Activated CD4-positive, alpha-beta T cell treated with anti-CD3 and anti-CD28 coated beads for 1 hour (primary cell): ENCODE data around the gene HOOK2.
A peak's percentile ranks its signal among the peaks of the same experiment; 100 is the strongest.
"Not testable (repeated sequence)": the region's sequence is repeated elsewhere in the genome, so short reads cannot be mapped to it uniquely, and the experiment has no call there.

ENCODE experiments used
- DNase-seq: peaks from one replicate; pipeline ENCODE4 v3.0.0-alpha.2; 2020

Gene HOOK2, protein sequence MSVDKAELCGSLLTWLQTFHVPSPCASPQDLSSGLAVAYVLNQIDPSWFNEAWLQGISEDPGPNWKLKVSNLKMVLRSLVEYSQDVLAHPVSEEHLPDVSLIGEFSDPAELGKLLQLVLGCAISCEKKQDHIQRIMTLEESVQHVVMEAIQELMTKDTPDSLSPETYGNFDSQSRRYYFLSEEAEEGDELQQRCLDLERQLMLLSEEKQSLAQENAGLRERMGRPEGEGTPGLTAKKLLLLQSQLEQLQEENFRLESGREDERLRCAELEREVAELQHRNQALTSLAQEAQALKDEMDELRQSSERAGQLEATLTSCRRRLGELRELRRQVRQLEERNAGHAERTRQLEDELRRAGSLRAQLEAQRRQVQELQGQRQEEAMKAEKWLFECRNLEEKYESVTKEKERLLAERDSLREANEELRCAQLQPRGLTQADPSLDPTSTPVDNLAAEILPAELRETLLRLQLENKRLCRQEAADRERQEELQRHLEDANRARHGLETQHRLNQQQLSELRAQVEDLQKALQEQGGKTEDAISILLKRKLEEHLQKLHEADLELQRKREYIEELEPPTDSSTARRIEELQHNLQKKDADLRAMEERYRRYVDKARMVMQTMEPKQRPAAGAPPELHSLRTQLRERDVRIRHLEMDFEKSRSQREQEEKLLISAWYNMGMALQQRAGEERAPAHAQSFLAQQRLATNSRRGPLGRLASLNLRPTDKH

DNA sequence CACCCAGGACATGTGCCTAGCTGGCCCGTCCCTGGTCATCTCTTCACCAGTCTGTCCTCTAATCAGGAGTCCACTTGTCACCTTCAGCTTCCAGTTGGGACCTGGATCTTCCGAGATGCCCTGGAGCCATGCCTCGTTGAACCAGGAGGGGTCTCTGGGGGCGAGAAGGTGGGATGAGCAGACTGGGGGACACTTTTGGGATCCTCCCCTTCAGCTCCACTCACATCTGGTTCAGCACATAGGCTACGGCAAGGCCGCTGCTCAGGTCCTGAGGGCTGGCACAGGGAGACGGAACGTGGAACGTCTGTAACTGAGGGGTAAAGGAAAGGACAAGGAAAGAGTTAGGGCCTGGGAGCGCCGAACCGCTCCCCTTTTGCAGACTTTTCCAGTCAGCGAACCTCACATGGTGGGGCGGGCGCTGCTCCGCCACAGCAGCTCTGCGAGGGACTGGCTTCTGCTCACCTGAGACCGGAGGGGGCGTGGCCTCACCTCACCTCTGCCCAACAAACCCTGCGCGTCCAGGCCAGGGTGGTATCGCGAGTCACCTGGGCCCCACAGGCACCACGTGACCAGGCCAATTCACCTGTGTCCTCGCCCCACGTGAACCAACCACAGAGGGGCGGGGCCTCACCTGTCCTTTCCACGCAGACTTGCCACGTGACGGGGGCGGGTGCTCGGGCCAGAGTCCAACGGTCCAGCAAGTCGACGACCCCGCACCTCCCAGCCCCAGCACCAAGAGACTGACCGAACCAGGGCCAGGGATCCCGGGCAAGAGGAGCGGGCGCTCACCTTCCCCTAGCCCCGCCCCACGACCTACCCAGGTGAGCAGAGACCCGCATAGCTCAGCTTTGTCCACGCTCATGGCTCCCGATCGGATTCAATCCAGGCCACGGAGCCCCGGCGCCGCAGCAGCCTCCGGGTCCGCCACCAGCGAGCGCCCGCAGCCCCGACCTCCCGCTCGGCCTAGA lies at the start of gene HOOK2:
Gene HOOK2, minus strand, starts transcription at position 965 of the 968 bp plus-strand sequence. Its CDS starts 103 bp downstream, at position 862.
- DNase-seq = no peak

- DNase-seq = no peak
Observed at GRCh38 chr19:12821761-12822160, 46.4 kb upstream of the HOOK2 start.

- DNase-seq = not testable (repeated sequence)
Observed at GRCh38 chr19:12817810-12818209, 42.5 kb upstream of the HOOK2 start.

- DNase-seq = not testable (repeated sequence)
Observed at GRCh38 chr19:12817188-12817587, 41.8 kb upstream of the HOOK2 start.

DNA sequence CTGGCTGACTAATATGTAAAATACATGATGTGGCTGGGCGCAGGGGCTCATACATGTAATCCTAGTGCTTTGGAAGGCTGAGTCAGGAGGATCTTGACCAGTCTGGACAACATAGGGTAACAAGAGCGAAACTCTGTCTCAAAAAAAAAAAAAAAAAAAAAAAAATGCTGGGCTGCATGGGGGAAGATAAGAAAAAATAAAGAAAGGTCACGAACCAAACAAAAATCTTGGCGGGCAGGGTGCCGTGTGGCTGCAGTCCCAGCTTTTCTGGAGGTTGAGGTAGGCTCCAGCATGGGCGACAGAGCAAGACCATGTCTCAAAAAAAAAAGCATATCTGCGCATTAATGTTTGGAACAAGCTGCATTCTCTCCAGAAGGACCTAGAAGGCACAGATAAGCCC lies 39.7 kb upstream of the HOOK2 start:
- DNase-seq = no peak

DNA sequence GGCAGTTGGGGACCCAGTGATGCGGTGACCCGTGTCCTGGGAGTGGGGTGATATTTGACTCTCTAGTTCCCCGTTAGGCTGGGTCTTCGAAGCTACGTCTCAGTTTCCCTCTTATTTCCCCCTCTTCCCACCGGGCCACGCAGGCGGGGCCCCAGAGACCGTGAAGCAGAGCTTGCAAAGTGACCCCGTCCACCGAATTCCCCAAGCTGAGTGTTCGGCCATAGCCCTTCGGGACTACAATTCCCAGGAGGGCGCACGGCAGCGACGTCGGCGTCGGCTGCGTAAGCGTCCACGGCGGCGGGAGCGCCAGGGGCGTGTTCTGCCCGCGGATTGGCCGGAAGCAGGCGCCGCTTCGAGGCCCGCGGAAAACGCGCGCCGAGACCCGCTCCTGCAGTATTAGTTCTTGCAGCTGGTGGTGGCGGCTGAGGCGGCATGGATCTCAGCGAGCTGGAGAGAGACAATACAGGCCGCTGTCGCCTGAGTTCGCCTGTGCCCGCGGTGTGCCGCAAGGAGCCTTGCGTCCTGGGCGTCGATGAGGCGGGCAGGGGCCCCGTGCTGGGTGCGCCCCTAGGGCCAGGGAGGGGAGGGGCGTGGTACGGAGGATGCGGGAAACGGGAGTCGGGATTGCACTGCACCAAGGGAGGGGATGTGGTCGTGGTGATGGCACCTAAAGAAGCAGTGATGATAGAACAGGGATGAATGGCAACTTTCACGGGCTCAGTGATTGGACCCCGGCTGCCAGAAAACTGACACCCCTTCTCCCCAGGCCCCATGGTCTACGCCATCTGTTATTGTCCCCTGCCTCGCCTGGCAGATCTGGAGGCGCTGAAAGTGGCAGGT lies 31.1 kb upstream of the HOOK2 start, which contains the start of gene RNASEH2A:
Gene RNASEH2A, plus strand, starts transcription at position 343 of the 840 bp plus-strand sequence. Its CDS starts 90 bp downstream, at position 433.
- DNase-seq = peak; percentile 79

- DNase-seq = no peak
Observed at GRCh38 chr19:12804051-12804450, 28.7 kb upstream of the HOOK2 start.

DNA sequence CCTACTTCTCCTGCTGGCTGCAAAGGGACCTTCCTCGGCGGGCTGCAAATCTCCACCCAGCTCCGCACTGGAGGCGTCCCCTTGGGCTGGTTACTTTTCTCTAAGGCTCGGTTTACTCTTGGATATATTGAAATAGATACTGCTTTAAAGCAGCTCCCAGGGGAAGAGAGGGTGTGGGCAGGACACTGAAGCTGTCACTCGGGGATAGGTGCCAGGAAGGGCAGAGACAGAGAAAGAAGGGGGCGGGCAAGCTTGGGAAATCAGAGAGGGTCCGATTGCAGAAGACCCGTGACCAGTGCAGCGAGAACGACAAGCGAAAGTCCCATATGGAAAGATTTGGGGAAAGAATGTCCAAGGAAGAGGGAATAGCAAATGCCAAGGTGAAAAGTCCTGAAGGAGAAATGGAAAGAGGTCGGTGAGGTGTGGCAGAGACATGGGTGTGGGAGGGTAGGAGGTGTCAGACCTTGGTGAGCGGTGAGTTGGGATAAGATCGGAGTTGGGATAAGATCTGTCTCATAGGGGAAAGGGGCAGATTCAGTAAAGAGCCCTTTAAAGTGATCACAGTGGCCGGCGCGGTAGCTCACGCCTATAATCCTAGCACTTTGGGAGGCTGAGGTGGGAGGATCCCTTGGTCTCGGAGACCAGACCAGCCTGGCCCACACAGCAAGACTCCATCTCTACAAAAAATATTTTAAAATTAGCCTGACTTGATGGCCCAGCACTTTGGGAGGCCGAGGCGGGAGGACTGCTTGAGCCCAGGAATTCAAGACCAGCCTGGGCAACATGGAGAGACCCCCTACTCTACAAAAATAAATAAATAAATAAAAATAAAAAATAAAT lies 27.1 kb upstream of the HOOK2 start:
- no peak for DNase-seq

GRCh38 chr19:12801466-12802266 lies 26.3 kb upstream of the HOOK2 start, which contains the start of the genes PRDX2 and THSD8:
TSS of gene PRDX2 (minus strand) at chr19:12801800. CDS start at chr19:12801261, 539 bp downstream.
TSS of gene THSD8 (plus strand) at chr19:12802069. CDS start at chr19:12802072, 3 bp downstream.
- peak; percentile 68 for DNase-seq

DNA sequence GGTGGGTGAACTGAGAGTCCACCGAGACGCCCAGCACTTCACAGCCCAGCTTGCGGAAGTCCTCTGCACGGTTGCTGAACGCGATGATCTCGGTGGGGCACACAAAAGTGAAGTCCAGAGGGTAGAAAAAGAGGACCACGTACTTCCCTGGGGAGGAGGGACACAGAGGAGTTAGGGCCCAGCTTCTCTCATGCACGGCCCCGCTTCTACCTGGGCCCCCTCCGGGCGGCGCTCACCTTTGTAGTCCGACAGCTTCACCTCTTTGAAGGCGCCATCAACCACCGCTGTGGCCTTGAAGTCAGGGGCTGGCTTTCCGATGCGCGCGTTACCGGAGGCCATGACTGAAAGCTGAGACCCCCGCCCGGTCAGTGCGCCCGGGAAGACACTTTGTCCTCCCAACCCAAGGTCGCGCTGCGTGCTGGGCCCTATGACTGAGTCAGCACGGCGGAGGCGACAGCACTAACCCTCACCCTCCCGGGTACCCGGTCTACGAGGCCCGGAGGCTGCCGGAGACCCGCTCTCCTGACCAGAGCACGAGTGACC lies 25.6 kb upstream of the HOOK2 start:
- no peak for DNase-seq

DNA sequence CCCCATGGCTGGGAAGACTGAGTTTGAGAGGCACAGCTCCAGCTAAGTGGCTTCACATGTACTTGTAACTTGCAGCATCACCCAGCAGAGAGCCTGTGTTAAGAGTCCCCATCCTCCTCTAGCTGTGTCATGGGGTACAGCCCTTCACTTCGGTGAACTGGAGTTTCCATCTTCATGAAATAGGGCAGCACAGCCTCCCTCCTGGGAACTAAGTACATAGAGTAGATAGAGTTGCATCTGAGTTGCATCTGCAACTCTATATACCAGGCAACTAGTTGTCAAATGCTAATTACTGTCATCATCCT lies 25.1 kb upstream of the HOOK2 start:
- no peak for DNase-seq

DNA sequence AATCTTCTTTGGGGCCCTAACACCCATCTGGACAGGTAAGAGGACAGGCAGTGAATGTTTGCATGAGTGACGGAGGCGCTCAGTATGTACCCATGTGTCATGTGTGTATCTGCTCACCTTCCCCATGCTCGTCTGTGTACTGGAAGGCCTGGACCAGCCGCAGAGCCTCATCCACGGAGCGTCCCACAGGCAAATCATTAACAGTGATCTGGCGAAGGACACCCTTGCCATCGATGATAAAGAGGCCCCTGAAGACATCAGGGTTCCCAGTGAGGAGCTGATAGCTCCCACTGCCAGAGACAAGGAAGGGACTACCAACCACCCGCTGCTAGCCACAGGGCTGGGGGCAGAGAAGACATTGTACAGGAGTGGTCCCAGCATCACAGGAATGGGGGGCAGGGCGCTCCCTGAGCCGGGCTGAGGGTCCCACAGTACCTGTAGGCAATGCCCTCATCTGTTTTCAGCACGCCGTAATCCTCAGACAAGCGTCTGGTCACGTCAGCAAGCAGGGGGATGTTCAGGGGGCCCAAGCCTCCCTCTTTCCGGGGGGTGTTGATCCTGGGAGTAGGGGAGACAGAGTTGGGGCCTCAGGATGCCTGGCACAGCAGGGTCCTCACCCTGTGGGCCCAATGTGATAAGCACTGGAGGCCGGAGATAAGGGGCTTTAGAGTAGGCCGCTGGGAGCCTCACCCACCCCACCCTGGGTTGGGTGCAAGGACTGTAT lies 24.6 kb upstream of the HOOK2 start:
- DNase-seq = no peak

DNA sequence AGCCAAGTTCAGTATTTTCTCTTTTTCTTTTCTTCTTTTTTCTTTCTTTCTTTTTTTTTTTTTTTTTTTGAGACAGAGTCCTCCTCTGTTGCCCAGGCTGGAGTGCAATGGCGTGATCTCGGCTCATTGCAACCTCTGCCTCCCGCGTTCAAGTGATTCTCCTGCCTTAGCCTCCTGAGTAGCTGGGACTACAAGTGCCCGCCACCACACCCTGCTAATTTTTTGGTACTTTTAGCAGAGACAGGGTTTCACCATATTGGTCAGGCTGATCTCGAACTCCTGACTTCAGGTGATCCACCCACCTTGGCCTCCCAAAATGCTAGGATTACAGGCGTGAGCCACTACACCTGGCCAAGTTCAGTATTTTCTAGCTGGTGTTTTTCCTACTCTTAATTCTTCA lies 22.3 kb upstream of the HOOK2 start:
- DNase-seq = not testable (repeated sequence)

GRCh38 chr19:12797141-12797587 lies 21.8 kb upstream of the HOOK2 start:
- DNase-seq = no peak

- DNase-seq = peak; percentile 65
Observed at GRCh38 chr19:12796146-12797071, 21.1 kb upstream of the HOOK2 start.

DNA sequence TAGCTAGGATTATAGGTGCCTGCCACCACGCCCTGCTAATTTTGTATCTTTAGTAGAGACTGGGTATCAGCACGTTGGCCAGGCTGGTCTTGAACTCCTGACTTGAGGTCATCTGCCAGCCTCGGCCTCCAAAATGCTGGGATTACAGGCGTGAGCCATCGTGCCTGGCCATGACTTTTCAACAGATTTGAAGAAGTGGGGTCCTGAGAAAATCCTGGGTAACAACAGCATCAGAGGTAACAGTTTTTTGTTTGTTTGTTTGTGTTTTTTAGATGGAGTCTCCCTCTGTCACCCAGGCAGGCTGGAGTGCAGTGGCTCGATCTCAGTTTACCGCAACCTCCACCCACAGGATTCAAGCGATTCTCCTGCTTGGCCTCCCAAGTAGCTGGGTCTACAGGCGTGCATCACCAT lies 19.6 kb upstream of the HOOK2 start:
- DNase-seq = no peak

- no peak for DNase-seq
Observed at GRCh38 chr19:12794196-12794941, 19.0 kb upstream of the HOOK2 start.
